ENCODE results near the gene ANTXRL. TPM values are rescaled to one million over a fixed set of nuclear protein-coding genes. Genes with fewer than 3 reads are reported as not detected.
"Not testable (repeated sequence)": the region's sequence is repeated elsewhere in the genome, so short reads cannot be mapped to it uniquely, and the experiment has no call there.

Gene ANTXRL
- total and polyA plus RNA-seq, 5 donors = 0.51 to 0.68 TPM; not detected in 3

GRCh38 chr10:46375406-46375805 lies 88.6 kb downstream of the ANTXRL start, which contains the start of gene ANXA8L1:
ANXA8L1 (plus strand) TSS chr10:46375776; CDS start chr10:46375852, 76 bp downstream.
- H3K4me3 ChIP-seq (ENCODE audit: low read length); H3K27me3 ChIP-seq (ENCODE audit: control insufficient read depth, insufficient read depth); H3K4me1 ChIP-seq (ENCODE audit: control insufficient read depth, insufficient read depth, low read length); intact Hi-C loops (cut with DNase I); H3K27ac ChIP-seq (ENCODE audit: low read length); DNase-seq; H3K9me3 ChIP-seq (ENCODE audit: control insufficient read depth, low read length): not testable (repeated sequence)
- peak; percentile 20 for ATAC-seq
- WGBS = 82% methylated on average over 4 of the region's 11 CpGs

GRCh38 chr10:46377022-46377421 lies 90.2 kb downstream of the ANTXRL start:
- H3K9me3 ChIP-seq (ENCODE audit: control insufficient read depth, low read length); H3K4me1 ChIP-seq (ENCODE audit: control insufficient read depth, insufficient read depth, low read length); H3K27ac ChIP-seq (ENCODE audit: low read length); DNase-seq; H3K4me3 ChIP-seq (ENCODE audit: low read length); H3K27me3 ChIP-seq (ENCODE audit: control insufficient read depth, insufficient read depth); intact Hi-C loops (cut with DNase I): not testable (repeated sequence)
- ATAC-seq = peak; percentile 25 to 60
- WGBS = no CpG with 5 or more reads among the region's 1 CpG

GRCh38 chr10:46377651-46378050 lies 90.9 kb downstream of the ANTXRL start:
- peak in 1 of 3 donors; percentile 12 for DNase-seq
- H3K27me3 ChIP-seq (ENCODE audit: control insufficient read depth, insufficient read depth); H3K9me3 ChIP-seq (ENCODE audit: control insufficient read depth, low read length); H3K4me1 ChIP-seq (ENCODE audit: control insufficient read depth, insufficient read depth, low read length); H3K27ac ChIP-seq (ENCODE audit: low read length); intact Hi-C loops (cut with DNase I); H3K4me3 ChIP-seq (ENCODE audit: low read length): not testable (repeated sequence)
- WGBS = 57% methylated on average over 1 of the region's 4 CpGs
- ATAC-seq = peak; percentile 22 to 47

GRCh38 chr10:46378108-46378507 lies 91.3 kb downstream of the ANTXRL start:
- 37% methylated on average over 6 of the region's 8 CpGs for WGBS
- H3K4me1 ChIP-seq (ENCODE audit: control insufficient read depth, insufficient read depth, low read length); H3K9me3 ChIP-seq (ENCODE audit: control insufficient read depth, low read length); H3K4me3 ChIP-seq (ENCODE audit: low read length); H3K27ac ChIP-seq (ENCODE audit: low read length); H3K27me3 ChIP-seq (ENCODE audit: control insufficient read depth, insufficient read depth); intact Hi-C loops (cut with DNase I); DNase-seq: not testable (repeated sequence)
- peak in 1 of 2 donors; percentile 39 for ATAC-seq

- H3K27me3 ChIP-seq (ENCODE audit: control insufficient read depth, insufficient read depth); H3K4me3 ChIP-seq (ENCODE audit: low read length); ATAC-seq; H3K27ac ChIP-seq (ENCODE audit: low read length); H3K4me1 ChIP-seq (ENCODE audit: control insufficient read depth, insufficient read depth, low read length); H3K9me3 ChIP-seq (ENCODE audit: control insufficient read depth, low read length); DNase-seq; intact Hi-C loops (cut with DNase I): not testable (repeated sequence)
- 47% methylated on average over 2 of the region's 5 CpGs for WGBS
Measured at GRCh38 chr10:46379233-46379848, 92.5 kb downstream of the ANTXRL start.

Other genes starting within 250 kb of the ANTXRL start
- not detected for gene MSMB, start 240.7 kb upstream of the ANTXRL start, total RNA-seq
- gene MSMB, start 240.7 kb upstream of the ANTXRL start, polyA plus RNA-seq = not detected
- gene ANXA8L1, start 88.8 kb downstream of the ANTXRL start, total RNA-seq = 1 to 10 TPM in 2 of 4 donors, under 1 TPM in 2; 0.41 to 1.6 (median 0.90) TPM
- 0.16 TPM for gene ANXA8L1, start 88.8 kb downstream of the ANTXRL start, polyA plus RNA-seq
- under 1 TPM in 2 of 4 donors, not detected in 2; 0.19 to 0.40 TPM for gene NPY4R, start 179.0 kb downstream of the ANTXRL start, total RNA-seq
- gene NPY4R, start 179.0 kb downstream of the ANTXRL start, polyA plus RNA-seq = 0.09 TPM